NCI-H146 treated with DMSO at 0.1 percent for 48 hours (cell line): ENCODE results near the gene PPP2R3C.
A peak's percentile ranks its signal among the peaks of the same experiment; 100 is the strongest.
"Not testable (repeated sequence)": the region's sequence is repeated elsewhere in the genome, so short reads cannot be mapped to it uniquely, and the experiment has no call there.

ENCODE experiments used
- DNase-seq: peaks from one replicate; lab custom pipeline; 2025; ENCODE audit not compliant: unreplicated experiment; lab: John Stamatoyannopoulos, UW

Gene PPP2R3C

GRCh38 chr14:35121887-35122695 lies at the start of gene PPP2R3C, which contains the start of gene PRORP:
Gene PPP2R3C (minus strand): TSS chr14:35121990. CDS start chr14:35121959, 31 bp downstream.
Gene PRORP (plus strand): TSS chr14:35122552. CDS start chr14:35123246, 694 bp downstream.
- peak; percentile 78 for DNase-seq

- no peak for DNase-seq
These were observed 45.7 kb upstream of the PPP2R3C start for GRCh38 chr14:35167496-35167895.

- DNase-seq, result no peak
These were observed 43.1 kb upstream of the PPP2R3C start for GRCh38 chr14:35164849-35165248.

GRCh38 chr14:35163384-35163783 lies 41.6 kb upstream of the PPP2R3C start:
- no peak for DNase-seq

- no peak for DNase-seq
These were observed 39.4 kb upstream of the PPP2R3C start for GRCh38 chr14:35161231-35161630.

GRCh38 chr14:35159742-35160409 lies 38.1 kb upstream of the PPP2R3C start:
- no peak for DNase-seq

GRCh38 chr14:35158951-35159653 lies 37.3 kb upstream of the PPP2R3C start:
- DNase-seq, result no peak

- DNase-seq, result no peak
These were observed 36.7 kb upstream of the PPP2R3C start for GRCh38 chr14:35158491-35158890.

GRCh38 chr14:35155962-35156361 lies 34.2 kb upstream of the PPP2R3C start:
- DNase-seq, result no peak

- no peak for DNase-seq
These were observed 32.2 kb upstream of the PPP2R3C start for GRCh38 chr14:35154016-35154415.

- DNase-seq, result not testable (repeated sequence)
These were observed 30.7 kb upstream of the PPP2R3C start for GRCh38 chr14:35152531-35152930.

- no peak for DNase-seq
These were observed 27.4 kb upstream of the PPP2R3C start for GRCh38 chr14:35149239-35149638.

GRCh38 chr14:35147711-35148110 lies 25.9 kb upstream of the PPP2R3C start:
- no peak for DNase-seq

- no peak for DNase-seq
These were observed 25.4 kb upstream of the PPP2R3C start for GRCh38 chr14:35147186-35147585.

- no peak for DNase-seq
These were observed 24.9 kb upstream of the PPP2R3C start for GRCh38 chr14:35146711-35147149.

GRCh38 chr14:35144029-35144428 lies 22.2 kb upstream of the PPP2R3C start:
- no peak for DNase-seq

GRCh38 chr14:35140718-35141581 lies 19.2 kb upstream of the PPP2R3C start:
- peak; percentile 19 for DNase-seq

GRCh38 chr14:35138585-35138984 lies 16.8 kb upstream of the PPP2R3C start:
- no peak for DNase-seq

- no peak for DNase-seq
These were observed 12.7 kb upstream of the PPP2R3C start for GRCh38 chr14:35134329-35135123.
